ENCODE data around the gene KNCN.

DNA sequence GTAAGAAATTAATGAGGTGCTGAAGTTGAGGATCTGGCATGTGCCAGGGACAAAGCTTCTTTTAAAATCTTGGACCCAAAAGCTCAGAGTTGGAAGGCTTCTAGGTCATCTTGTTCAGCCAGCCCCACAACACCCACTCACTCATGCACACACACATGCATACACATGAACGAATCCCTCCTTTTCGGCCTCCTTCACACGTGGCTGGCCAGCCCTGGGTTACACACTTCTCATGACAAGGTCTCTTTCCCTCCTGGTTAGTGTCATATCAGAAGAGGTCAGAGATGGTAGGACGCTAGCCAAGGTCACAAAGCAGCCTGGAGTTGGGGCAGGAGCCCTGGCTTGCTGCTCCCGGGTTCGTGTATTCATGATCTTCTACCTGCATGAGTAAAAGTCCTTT is 54.9 kb downstream of the KNCN start:
- TF ChIP-seq, protein P1, sequence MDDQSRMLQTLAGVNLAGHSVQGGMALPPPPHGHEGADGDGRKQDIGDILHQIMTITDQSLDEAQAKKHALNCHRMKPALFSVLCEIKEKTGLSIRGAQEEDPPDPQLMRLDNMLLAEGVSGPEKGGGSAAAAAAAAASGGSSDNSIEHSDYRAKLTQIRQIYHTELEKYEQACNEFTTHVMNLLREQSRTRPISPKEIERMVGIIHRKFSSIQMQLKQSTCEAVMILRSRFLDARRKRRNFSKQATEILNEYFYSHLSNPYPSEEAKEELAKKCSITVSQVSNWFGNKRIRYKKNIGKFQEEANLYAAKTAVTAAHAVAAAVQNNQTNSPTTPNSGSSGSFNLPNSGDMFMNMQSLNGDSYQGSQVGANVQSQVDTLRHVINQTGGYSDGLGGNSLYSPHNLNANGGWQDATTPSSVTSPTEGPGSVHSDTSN (CRISPR knock-in tag; IDR thresholded peaks at IDR 0.05), result no peak
- no peak for TF ChIP-seq ZNF2 (tag by site-specific recombination; IDR thresholded peaks at IDR 0.05)
- TF ChIP-seq SP2 (tag by site-specific recombination; IDR thresholded peaks at IDR 0.05), result no peak
- TF ChIP-seq, protein P2, sequence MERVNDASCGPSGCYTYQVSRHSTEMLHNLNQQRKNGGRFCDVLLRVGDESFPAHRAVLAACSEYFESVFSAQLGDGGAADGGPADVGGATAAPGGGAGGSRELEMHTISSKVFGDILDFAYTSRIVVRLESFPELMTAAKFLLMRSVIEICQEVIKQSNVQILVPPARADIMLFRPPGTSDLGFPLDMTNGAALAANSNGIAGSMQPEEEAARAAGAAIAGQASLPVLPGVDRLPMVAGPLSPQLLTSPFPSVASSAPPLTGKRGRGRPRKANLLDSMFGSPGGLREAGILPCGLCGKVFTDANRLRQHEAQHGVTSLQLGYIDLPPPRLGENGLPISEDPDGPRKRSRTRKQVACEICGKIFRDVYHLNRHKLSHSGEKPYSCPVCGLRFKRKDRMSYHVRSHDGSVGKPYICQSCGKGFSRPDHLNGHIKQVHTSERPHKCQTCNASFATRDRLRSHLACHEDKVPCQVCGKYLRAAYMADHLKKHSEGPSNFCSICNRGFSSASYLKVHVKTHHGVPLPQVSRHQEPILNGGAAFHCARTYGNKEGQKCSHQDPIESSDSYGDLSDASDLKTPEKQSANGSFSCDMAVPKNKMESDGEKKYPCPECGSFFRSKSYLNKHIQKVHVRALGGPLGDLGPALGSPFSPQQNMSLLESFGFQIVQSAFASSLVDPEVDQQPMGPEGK (tag by site-specific recombination; IDR thresholded peaks at IDR 0.05), result no peak
- TF ChIP-seq, protein P3, sequence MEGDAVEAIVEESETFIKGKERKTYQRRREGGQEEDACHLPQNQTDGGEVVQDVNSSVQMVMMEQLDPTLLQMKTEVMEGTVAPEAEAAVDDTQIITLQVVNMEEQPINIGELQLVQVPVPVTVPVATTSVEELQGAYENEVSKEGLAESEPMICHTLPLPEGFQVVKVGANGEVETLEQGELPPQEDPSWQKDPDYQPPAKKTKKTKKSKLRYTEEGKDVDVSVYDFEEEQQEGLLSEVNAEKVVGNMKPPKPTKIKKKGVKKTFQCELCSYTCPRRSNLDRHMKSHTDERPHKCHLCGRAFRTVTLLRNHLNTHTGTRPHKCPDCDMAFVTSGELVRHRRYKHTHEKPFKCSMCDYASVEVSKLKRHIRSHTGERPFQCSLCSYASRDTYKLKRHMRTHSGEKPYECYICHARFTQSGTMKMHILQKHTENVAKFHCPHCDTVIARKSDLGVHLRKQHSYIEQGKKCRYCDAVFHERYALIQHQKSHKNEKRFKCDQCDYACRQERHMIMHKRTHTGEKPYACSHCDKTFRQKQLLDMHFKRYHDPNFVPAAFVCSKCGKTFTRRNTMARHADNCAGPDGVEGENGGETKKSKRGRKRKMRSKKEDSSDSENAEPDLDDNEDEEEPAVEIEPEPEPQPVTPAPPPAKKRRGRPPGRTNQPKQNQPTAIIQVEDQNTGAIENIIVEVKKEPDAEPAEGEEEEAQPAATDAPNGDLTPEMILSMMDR (tag by site-specific recombination; IDR thresholded peaks at IDR 0.05), result no peak
- no peak for TF ChIP-seq ZNF560 (tag by site-specific recombination; IDR thresholded peaks at IDR 0.05; ENCODE audit: borderline replicate concordance)
- TF ChIP-seq RBAK (tag by site-specific recombination; IDR thresholded peaks at IDR 0.05), result no peak
- TF ChIP-seq SCRT1 (tag by site-specific recombination; IDR thresholded peaks at IDR 0.05; ENCODE audit: borderline replicate concordance), result no peak
- TF ChIP-seq ZNF16 (tag by site-specific recombination; IDR thresholded peaks at IDR 0.05; ENCODE audit: low read depth), result no peak

Data from HEK293 (cell line).